Measurements from ENCODE around the gene ACOD1. TPM values are rescaled to one million over a fixed set of nuclear protein-coding genes. Genes with fewer than 3 reads are reported as not detected.

The ACOD1 gene
- total and polyA plus RNA-seq, 10 of the 15 experiments (the other 5 are each of a cell fraction or from before 2014, with no cell fraction given), result not detected

DNA sequence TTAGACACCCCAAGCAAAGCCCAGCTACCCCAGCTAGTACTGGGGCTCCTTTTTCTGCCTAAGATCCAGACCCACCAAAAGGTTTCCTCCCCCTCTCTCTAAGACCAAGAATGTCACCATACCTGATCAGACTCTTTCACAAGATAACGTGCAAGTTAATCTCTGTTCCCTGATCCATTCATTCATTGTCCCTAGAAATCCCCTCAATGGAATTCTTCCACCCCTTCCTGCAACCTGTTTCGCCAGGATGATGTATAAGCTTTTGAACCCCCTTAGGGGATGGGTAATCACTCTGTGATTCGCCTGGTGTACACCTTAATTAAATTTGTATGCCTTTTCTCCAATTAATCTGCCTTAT is 26.3 kb downstream of the ACOD1 start:
- TF ChIP-seq ZNF217 (IDR thresholded peaks at IDR 0.05) (no peak), SP1 (IDR thresholded peaks at IDR 0.05; ENCODE audit: low read depth, low read length) (no peak), SMARCA5 (IDR thresholded peaks at IDR 0.05) (no peak), IKZF2 (IDR thresholded peaks at IDR 0.05) (no peak), IRF4 (IDR thresholded peaks at IDR 0.05; ENCODE audit: low read depth, low read length) (no peak), CEBPB (IDR thresholded peaks at IDR 0.05; ENCODE audit: borderline replicate concordance in 1 of 2, low read depth in 2 of 2, low read length in 2 of 2) (no peak), PKNOX1 (IDR thresholded peaks at IDR 0.05) (no peak), MTA2 (IDR thresholded peaks at IDR 0.05; ENCODE audit: low read depth) (no peak), ESRRA (IDR thresholded peaks at IDR 0.05; ENCODE audit: low read length) (no peak), HDGF (IDR thresholded peaks at IDR 0.05) (no peak), ZNF384 (IDR thresholded peaks at IDR 0.05; ENCODE audit: borderline replicate concordance, low read depth, low read length) (no peak), HDAC6 (IDR thresholded peaks at IDR 0.05; ENCODE audit: unreplicated experiment) (no peak), ZNF274 (IDR thresholded peaks at IDR 0.05; ENCODE audit: insufficient read depth, insufficient read length) (no peak), SUPT20H (IDR thresholded peaks at IDR 0.05; ENCODE audit: borderline replicate concordance, control insufficient read depth, low read depth, low read length) (no peak), SIN3A (IDR thresholded peaks at IDR 0.05; ENCODE audit: low read depth, low read length) (no peak), TCF12 (IDR thresholded peaks at IDR 0.05; ENCODE audit: low read depth, low read length) (no peak)
- TF ChIP-seq, protein P1, sequence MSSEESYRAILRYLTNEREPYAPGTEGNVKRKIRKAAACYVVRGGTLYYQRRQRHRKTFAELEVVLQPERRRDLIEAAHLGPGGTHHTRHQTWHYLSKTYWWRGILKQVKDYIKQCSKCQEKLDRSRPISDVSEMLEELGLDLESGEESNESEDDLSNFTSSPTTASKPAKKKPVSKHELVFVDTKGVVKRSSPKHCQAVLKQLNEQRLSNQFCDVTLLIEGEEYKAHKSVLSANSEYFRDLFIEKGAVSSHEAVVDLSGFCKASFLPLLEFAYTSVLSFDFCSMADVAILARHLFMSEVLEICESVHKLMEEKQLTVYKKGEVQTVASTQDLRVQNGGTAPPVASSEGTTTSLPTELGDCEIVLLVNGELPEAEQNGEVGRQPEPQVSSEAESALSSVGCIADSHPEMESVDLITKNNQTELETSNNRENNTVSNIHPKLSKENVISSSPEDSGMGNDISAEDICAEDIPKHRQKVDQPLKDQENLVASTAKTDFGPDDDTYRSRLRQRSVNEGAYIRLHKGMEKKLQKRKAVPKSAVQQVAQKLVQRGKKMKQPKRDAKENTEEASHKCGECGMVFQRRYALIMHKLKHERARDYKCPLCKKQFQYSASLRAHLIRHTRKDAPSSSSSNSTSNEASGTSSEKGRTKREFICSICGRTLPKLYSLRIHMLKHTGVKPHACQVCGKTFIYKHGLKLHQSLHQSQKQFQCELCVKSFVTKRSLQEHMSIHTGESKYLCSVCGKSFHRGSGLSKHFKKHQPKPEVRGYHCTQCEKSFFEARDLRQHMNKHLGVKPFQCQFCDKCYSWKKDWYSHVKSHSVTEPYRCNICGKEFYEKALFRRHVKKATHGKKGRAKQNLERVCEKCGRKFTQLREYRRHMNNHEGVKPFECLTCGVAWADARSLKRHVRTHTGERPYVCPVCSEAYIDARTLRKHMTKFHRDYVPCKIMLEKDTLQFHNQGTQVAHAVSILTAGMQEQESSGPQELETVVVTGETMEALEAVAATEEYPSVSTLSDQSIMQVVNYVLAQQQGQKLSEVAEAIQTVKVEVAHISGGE (CRISPR knock-in tag; IDR thresholded peaks at IDR 0.05), result no peak
- DNase-seq (ENCODE audit: low read depth, low spot score) (no peak), FAIRE-seq (no peak), ATAC-seq (no peak)
- POLR2A ChIA-PET, result no interaction called here
- no peaks in the 10 kb centered on the region for H3K4me1 ChIP-seq (ENCODE audit: control insufficient read depth, insufficient read depth, low read length)
- no TSS peak for BruUV-seq (replicated peaks)
- H3K9ac ChIP-seq (ENCODE audit: control insufficient read depth, insufficient read depth, low read length), result no peak overlapping the region
- no peak overlapping the region for H3K27ac ChIP-seq (ENCODE audit: control insufficient read depth, insufficient read depth)
- intact Hi-C loops (cut with micrococcal nuclease; ENCODE audit: unreplicated experiment) (no loop called here), in situ Hi-C loops (cut with MboI) (loop anchor here (10.0 kb wide), 1 partner anchor 1100 kb away; no protein-coding TSS in a partner anchor)
- H3K27me3 ChIP-seq (replicated peaks in 1 of 2; ENCODE audit: control insufficient read depth in 2 of 2, insufficient read depth in 2 of 2, low read length in 1 of 2), result peaks cover 0 to 2% of the 10 kb centered on the region in 2 experiments; a peak in 2 of 4 replicates
- H3K4me3 ChIP-seq, result no peak overlapping the region
- CTCF ChIA-PET, result interaction anchor here (0.6 to 1.5 kb wide), 2 partner anchors 17 to 387 kb away, joined by 3 read pairs; no protein-coding TSS in a partner anchor
- 16% methylated on average over 3 of the region's 3 CpGs for WGBS (ENCODE audit: insufficient coverage, insufficient replicate concordance, low lambda C conversion rate, missing lambda C conversion rate)
- RAD21 ChIA-PET (ENCODE audit: unreplicated experiment), result interaction anchor here (0.7 kb wide), 1 partner anchor 46 kb away, joined by 5 read pairs; no protein-coding TSS in a partner anchor
- no peaks in the 10 kb centered on the region for H3K36me3 ChIP-seq (ENCODE audit: control insufficient read depth in 2 of 2, insufficient read depth in 2 of 2, low read length in 1 of 2)
- no peaks in the 10 kb centered on the region for H3K9me3 ChIP-seq (replicated peaks; ENCODE audit: control insufficient read depth, insufficient read depth, low read length)
- SMC1A ChIA-PET (ENCODE audit: uncharacterized antibody, unreplicated experiment), result interaction anchor here (1.0 to 2.1 kb wide), 4 partner anchors 12 to 73 kb away, joined by 3 to 7 read pairs (median 4); no protein-coding TSS in a partner anchor
- H4K20me1 ChIP-seq (ENCODE audit: control insufficient read depth, insufficient read depth), result no peaks in the 10 kb centered on the region
- no peak overlapping the region for H2AFZ ChIP-seq (ENCODE audit: control insufficient read depth, low read depth, low read length)
- H3K4me2 ChIP-seq (ENCODE audit: control insufficient read depth, insufficient read depth), result no peak overlapping the region
- no peaks in the 10 kb centered on the region for H3K79me2 ChIP-seq (ENCODE audit: control insufficient read depth, insufficient read depth, low read length)

All from GM12878 (cell line).